ENCODE data around the gene DRG1. TPM values are rescaled to one million over a fixed set of nuclear protein-coding genes. Genes with fewer than 3 reads are reported as not detected.

Gene DRG1
- total RNA-seq, 1 experiment from 2014 or later, result 79.2 TPM

DNA sequence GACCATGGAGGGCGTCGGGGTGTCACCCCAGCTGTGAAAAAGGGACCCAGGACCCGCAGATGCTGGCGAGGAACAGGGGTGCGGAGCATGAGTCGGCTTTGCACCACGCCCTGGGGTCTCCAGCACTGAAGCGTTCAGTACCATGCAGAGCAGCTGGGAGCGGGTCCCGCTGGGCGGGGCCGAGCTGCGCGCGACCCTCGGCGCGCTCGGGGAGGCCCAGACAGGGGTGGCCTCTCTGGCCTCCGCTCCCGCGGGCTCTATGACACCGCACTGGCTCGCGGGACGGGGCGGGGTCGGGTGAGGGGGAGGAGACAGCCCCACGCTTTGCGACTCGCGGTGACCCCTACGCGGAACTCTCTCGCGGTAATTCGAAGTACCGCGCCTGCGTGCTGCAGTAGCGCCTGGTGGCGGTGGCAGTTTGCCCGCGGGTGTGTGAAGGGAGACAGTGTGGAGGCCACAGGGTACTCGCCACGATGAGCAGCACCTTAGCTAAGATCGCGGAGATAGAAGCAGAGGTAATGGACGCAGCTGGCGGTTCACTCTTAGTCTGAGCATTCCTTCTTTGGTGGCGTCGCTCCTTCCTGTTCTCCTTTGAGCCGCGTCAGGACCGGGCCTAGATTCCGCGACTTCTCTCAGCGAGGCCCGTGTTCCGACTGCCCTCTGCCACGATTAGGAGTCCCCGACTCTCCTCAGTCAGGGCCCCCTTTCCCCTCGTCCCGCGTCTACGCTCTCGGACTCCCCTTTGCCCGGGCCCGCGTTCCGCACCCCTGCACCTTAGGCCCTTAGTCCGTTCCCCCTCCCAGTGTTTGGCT lies at the start of gene DRG1 (continued):
- TF ChIP-seq E2F5 (CRISPR knock-in tag; IDR thresholded peaks at IDR 0.05), result peak; percentile 77
- TF ChIP-seq, protein P1, sequence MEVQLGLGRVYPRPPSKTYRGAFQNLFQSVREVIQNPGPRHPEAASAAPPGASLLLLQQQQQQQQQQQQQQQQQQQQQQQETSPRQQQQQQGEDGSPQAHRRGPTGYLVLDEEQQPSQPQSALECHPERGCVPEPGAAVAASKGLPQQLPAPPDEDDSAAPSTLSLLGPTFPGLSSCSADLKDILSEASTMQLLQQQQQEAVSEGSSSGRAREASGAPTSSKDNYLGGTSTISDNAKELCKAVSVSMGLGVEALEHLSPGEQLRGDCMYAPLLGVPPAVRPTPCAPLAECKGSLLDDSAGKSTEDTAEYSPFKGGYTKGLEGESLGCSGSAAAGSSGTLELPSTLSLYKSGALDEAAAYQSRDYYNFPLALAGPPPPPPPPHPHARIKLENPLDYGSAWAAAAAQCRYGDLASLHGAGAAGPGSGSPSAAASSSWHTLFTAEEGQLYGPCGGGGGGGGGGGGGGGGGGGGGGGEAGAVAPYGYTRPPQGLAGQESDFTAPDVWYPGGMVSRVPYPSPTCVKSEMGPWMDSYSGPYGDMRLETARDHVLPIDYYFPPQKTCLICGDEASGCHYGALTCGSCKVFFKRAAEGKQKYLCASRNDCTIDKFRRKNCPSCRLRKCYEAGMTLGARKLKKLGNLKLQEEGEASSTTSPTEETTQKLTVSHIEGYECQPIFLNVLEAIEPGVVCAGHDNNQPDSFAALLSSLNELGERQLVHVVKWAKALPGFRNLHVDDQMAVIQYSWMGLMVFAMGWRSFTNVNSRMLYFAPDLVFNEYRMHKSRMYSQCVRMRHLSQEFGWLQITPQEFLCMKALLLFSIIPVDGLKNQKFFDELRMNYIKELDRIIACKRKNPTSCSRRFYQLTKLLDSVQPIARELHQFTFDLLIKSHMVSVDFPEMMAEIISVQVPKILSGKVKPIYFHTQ (CRISPR knock-in tag; IDR thresholded peaks at IDR 0.05), result no peak
- TF ChIP-seq SP1 (CRISPR knock-in tag; conservative IDR thresholded peaks at IDR 0.05), result peak; percentile 92
- no peak for TF ChIP-seq FOXJ3 (CRISPR knock-in tag; IDR thresholded peaks at IDR 0.05; ENCODE audit: borderline replicate concordance)
- TF ChIP-seq, protein P2, sequence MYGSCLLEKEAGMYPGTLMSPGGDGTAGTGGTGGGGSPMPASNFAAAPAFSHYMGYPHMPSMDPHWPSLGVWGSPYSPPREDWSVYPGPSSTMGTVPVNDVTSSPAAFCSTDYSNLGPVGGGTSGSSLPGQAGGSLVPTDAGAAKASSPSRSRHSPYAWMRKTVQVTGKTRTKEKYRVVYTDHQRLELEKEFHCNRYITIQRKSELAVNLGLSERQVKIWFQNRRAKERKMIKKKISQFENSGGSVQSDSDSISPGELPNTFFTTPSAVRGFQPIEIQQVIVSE (CRISPR knock-in tag; IDR thresholded peaks at IDR 0.05; ENCODE audit: borderline replicate concordance), result no peak
- TF ChIP-seq TP53 (CRISPR knock-in tag; IDR thresholded peaks at IDR 0.05), result no peak
- TF ChIP-seq SMAD3 (CRISPR knock-in tag; IDR thresholded peaks at IDR 0.05; ENCODE audit: borderline replicate concordance), result no peak
- TF ChIP-seq ELF4 (CRISPR knock-in tag; IDR thresholded peaks at IDR 0.05; ENCODE audit: low read depth), result no peak
- no peak for TF ChIP-seq RORB (CRISPR knock-in tag; IDR thresholded peaks at IDR 0.05)
- TF ChIP-seq ZNF512 (CRISPR knock-in tag; IDR thresholded peaks at IDR 0.05; ENCODE audit: borderline replicate concordance), result no peak
- no peak for TF ChIP-seq ATF3 (CRISPR knock-in tag; conservative IDR thresholded peaks at IDR 0.05)
- TF ChIP-seq SOX15 (CRISPR knock-in tag; IDR thresholded peaks at IDR 0.05), result no peak
- TF ChIP-seq ZNF219 (CRISPR knock-in tag; IDR thresholded peaks at IDR 0.05; ENCODE audit: borderline replicate concordance), result peak; percentile 49; the same call in 1 of the 2 replicates
- peak; percentile 76 for TF ChIP-seq MAX (CRISPR knock-in tag; IDR thresholded peaks at IDR 0.05)
- TF ChIP-seq ZNF396 (CRISPR knock-in tag; IDR thresholded peaks at IDR 0.05; ENCODE audit: borderline replicate concordance), result no peak
- TF ChIP-seq TEAD1 (CRISPR knock-in tag; IDR thresholded peaks at IDR 0.05), result peak; percentile 78
- no peak for TF ChIP-seq ZNF416 (CRISPR knock-in tag; IDR thresholded peaks at IDR 0.05)
- no peak for TF ChIP-seq TCF7 (CRISPR knock-in tag; IDR thresholded peaks at IDR 0.05; ENCODE audit: low read depth)
- TF ChIP-seq CBFB (CRISPR knock-in tag; IDR thresholded peaks at IDR 0.05; ENCODE audit: low read depth), result peak; percentile 65; the same call in 1 of the 2 replicates
- peak; percentile 75; the same call in 1 of the 2 replicates for TF ChIP-seq FOXP1 (CRISPR knock-in tag; IDR thresholded peaks at IDR 0.05; ENCODE audit: borderline replicate concordance)
- peak; percentile 53; the same call in 1 of the 2 replicates for TF ChIP-seq SMAD4 (CRISPR knock-in tag; IDR thresholded peaks at IDR 0.05)
- TF ChIP-seq ZNF423 (CRISPR knock-in tag; IDR thresholded peaks at IDR 0.05), result 0 out of 2 replicates have a peak, but pooled peaks have one; percentile 10
- TF ChIP-seq, protein P3, sequence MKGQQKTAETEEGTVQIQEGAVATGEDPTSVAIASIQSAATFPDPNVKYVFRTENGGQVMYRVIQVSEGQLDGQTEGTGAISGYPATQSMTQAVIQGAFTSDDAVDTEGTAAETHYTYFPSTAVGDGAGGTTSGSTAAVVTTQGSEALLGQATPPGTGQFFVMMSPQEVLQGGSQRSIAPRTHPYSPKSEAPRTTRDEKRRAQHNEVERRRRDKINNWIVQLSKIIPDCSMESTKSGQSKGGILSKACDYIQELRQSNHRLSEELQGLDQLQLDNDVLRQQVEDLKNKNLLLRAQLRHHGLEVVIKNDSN (CRISPR knock-in tag; IDR thresholded peaks at IDR 0.05), result no peak; the same call in 1 of the 2 replicates
- TF ChIP-seq, protein P4, sequence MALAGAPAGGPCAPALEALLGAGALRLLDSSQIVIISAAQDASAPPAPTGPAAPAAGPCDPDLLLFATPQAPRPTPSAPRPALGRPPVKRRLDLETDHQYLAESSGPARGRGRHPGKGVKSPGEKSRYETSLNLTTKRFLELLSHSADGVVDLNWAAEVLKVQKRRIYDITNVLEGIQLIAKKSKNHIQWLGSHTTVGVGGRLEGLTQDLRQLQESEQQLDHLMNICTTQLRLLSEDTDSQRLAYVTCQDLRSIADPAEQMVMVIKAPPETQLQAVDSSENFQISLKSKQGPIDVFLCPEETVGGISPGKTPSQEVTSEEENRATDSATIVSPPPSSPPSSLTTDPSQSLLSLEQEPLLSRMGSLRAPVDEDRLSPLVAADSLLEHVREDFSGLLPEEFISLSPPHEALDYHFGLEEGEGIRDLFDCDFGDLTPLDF (CRISPR knock-in tag; IDR thresholded peaks at IDR 0.05), result no peak
- no peak for TF ChIP-seq GTF2I (CRISPR knock-in tag; conservative IDR thresholded peaks at IDR 0.05)
- TF ChIP-seq ATF1 (CRISPR knock-in tag; IDR thresholded peaks at IDR 0.05), result no peak
- no peak for TF ChIP-seq KAT7 (CRISPR knock-in tag; IDR thresholded peaks at IDR 0.05; ENCODE audit: borderline replicate concordance)
